ENCODE measurements around the gene SLC35G2. TPM values are rescaled to one million over a fixed set of nuclear protein-coding genes. Genes with fewer than 3 reads are reported as not detected.

The SLC35G2 gene
- total RNA-seq, 1 donor from 2014 or later = 10.1 TPM

- FAIRE-seq = no peak
- Mint-ChIP-seq H3K4me1 (ENCODE audit: low read depth, unreplicated experiment) (peaks cover 3% of the 10 kb centered on the region), H3K36me3 (ENCODE audit: low read depth, unreplicated experiment) (peaks cover 5% of the 10 kb centered on the region), H3K9me3 (ENCODE audit: unreplicated experiment) (no peaks in the 10 kb centered on the region), H3K27me3 (ENCODE audit: low read depth, unreplicated experiment) (no peaks in the 10 kb centered on the region), H3K27ac (ENCODE audit: unreplicated experiment) (no peak overlapping the region), H3K4me3 (ENCODE audit: unreplicated experiment) (no peak overlapping the region)
- Histone ChIP-seq H3K79me2 (ENCODE audit: insufficient read depth, low read length) (peaks cover 87% of the 10 kb centered on the region), H3K4me3 (ENCODE audit: insufficient read depth, low read depth, low read length) (no peak overlapping the region), H3K9ac (ENCODE audit: low read length) (no peak overlapping the region), H3K36me3 (ENCODE audit: insufficient read depth, low read length) (no peaks in the 10 kb centered on the region), H3K9me3 (ENCODE audit: insufficient read depth, low read depth, low read length) (no peaks in the 10 kb centered on the region), H3K4me2 (ENCODE audit: low read length) (no peak overlapping the region), H2AFZ (ENCODE audit: low read depth, low read length) (no peak overlapping the region), H3K27ac (ENCODE audit: low read depth, low read length) (no peak overlapping the region), H3K4me1 (ENCODE audit: insufficient read depth, low read length) (no peaks in the 10 kb centered on the region), H4K20me1 (ENCODE audit: insufficient read depth, low read length) (peaks cover 79% of the 10 kb centered on the region), H3K27me3 (ENCODE audit: insufficient read depth, low read length) (no peaks in the 10 kb centered on the region)
- no peak for DNase-seq (ENCODE audit: low read depth)
- TF ChIP-seq CTCF (IDR thresholded peaks at IDR 0.05; ENCODE audit: insufficient read depth, low read depth, low read length) (no peak), EZH2 (IDR thresholded peaks at IDR 0.05; ENCODE audit: insufficient read depth, low read length) (no peak)
These were observed 63.6 kb downstream of the SLC35G2 start for GRCh38 chr3:136882571-136882970.

- FAIRE-seq (no peak), DNase-seq (ENCODE audit: low read depth) (no peak)
- H3K4me3 Mint-ChIP-seq (ENCODE audit: unreplicated experiment) = no peak overlapping the region
- no peaks in the 10 kb centered on the region for H3K9me3 Mint-ChIP-seq (ENCODE audit: unreplicated experiment)
- H3K4me3 ChIP-seq (ENCODE audit: insufficient read depth, low read depth, low read length) = no peak overlapping the region
- no peaks in the 10 kb centered on the region for H3K27me3 Mint-ChIP-seq (ENCODE audit: low read depth, unreplicated experiment)
- no peak overlapping the region for H3K27ac ChIP-seq (ENCODE audit: low read depth, low read length)
- no peak overlapping the region for H3K9ac ChIP-seq (ENCODE audit: low read length)
- TF ChIP-seq EZH2 (IDR thresholded peaks at IDR 0.05; ENCODE audit: insufficient read depth, low read length) (no peak), CTCF (IDR thresholded peaks at IDR 0.05; ENCODE audit: insufficient read depth, low read depth, low read length) (no peak)
- H3K4me1 ChIP-seq (ENCODE audit: insufficient read depth, low read length) = no peaks in the 10 kb centered on the region
- H3K36me3 Mint-ChIP-seq (ENCODE audit: low read depth, unreplicated experiment) = peaks cover 6% of the 10 kb centered on the region
- no peaks in the 10 kb centered on the region for H3K9me3 ChIP-seq (ENCODE audit: insufficient read depth, low read depth, low read length)
- peaks cover 73% of the 10 kb centered on the region for H4K20me1 ChIP-seq (ENCODE audit: insufficient read depth, low read length)
- H2AFZ ChIP-seq (ENCODE audit: low read depth, low read length) = no peak overlapping the region
- peaks cover 81% of the 10 kb centered on the region for H3K79me2 ChIP-seq (ENCODE audit: insufficient read depth, low read length)
- no peak overlapping the region for H3K27ac Mint-ChIP-seq (ENCODE audit: unreplicated experiment)
- no peaks in the 10 kb centered on the region for H3K36me3 ChIP-seq (ENCODE audit: insufficient read depth, low read length)
- no peaks in the 10 kb centered on the region for H3K27me3 ChIP-seq (ENCODE audit: insufficient read depth, low read length)
- H3K4me2 ChIP-seq (ENCODE audit: low read length) = no peak overlapping the region
- H3K4me1 Mint-ChIP-seq (ENCODE audit: low read depth, unreplicated experiment) = peaks cover 3% of the 10 kb centered on the region
These were observed 65.2 kb downstream of the SLC35G2 start for GRCh38 chr3:136883967-136884720.

Data from astrocyte (in vitro differentiated cells and primary cell).